CD4-positive, alpha-beta T cell treated with Interleukin-15 for 1 hour (primary cell): ENCODE results near the gene PDE4D.
"Not testable (repeated sequence)": the region's sequence is repeated elsewhere in the genome, so short reads cannot be mapped to it uniquely, and the experiment has no call there.

Source experiments
- DNase-seq: peaks from one replicate; pipeline ENCODE4 v3.0.0-alpha.2; 2020

PDE4D gene

DNA sequence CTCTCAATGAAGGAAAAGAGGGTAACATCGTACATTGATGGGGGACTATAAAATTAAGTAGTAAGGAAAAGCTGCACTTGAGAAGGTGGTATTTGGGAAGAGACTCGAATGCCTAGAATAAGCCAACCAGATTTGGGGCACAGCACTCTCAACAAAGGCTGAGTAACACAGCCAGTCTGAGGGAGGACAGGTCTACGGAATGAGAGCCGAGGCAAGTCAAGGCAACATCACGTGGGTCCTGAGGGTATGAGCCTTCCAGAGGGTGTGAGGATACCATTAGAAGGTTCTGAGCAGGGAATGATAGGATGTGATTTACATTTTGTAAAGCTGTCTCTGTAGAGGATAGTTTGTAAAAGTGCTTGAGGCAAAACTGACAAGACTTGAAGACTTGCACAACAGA is 876.6 kb downstream of the PDE4D start:
- no peak for DNase-seq

DNA sequence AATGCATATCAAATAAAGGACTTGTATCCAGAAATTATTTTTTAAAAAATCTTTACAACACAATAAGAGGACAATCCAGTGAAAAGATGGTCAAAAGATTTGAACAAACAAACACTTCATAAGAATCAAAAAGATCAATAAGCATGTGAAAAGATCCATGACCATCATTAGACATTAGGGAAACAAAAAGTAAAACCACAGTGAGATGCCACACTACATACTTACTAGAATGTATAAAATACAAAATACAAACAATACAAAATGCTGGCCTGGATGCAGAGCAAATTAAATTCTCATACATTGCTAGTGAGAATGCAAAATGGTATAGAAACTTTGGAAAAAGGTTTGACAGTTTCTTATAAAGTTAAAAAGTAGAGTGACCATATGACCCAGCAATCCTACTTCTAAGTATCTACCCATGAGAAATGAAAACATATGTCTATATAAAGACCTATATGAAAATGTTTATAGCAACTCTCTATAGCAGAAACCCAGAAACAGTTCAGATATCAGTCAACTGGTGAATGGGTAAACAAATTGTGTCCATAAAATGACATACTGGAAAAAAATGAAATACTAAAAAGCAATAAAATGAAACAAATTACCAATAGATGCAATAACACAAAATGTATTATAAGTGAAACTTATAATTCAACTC is 884.6 kb downstream of the PDE4D start:
- no peak for DNase-seq

DNA sequence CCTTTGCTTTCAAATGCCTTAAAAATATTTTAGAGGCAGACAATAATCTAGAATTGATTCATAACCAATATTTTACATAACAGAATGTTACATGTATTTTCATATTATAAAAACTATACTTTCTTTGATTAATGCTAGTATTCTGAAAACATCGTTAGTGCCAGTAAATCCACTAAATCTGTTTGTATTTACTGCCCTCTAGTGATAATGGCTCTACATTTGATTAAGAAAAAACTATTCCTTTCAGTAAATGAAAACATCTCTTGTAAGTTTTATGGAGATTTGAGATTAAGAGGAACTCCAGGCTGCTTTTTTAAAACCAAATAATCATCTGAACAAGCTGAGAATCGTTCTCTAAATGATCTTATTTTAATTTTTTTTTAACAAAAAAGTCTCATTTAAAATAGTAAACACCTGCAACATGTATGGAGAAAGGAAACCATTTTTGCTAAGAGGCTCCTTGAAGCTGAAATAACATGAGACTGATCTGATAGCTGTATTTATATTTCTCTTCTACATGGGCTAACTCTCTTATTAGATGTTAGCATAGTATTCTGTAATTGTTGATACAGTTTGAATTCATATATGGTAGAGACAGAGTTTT is 886.0 kb downstream of the PDE4D start:
- no peak for DNase-seq

DNA sequence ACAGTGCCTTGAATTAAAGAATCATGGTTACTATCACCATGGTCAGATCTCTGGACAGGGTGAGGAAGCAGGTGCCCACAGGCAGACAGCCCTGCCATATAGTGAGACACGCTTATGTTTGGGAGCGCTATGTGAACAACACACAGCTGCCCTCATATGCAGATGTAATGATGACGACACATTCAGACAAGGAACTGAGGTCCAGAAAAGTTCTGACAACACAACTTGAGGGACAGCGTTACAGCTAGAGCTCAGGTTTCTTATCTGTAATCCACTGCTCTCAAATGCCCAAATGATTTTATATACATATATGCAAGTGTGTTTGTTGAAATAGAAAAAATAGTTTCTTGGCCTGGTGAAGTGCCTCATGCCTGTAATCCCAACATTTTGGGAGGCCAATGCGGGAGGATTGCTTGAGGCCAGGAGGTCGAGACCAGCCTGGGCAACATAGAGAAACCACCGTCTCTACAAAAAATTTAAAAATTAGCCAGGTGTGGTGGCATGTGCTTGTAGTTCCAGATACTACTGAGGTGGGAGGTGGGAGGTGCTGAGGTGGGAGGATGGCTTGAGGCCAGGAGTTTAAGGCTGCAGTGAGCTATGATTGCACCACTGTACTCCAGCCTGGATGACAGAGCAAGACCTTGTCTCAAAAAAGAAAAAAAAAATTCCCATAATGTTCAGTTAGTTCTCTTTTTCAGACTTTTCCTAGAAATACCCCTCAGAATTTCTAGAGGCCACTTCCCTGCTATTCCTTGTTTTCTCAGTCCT is 887.4 kb downstream of the PDE4D start:
- DNase-seq, result no peak

DNA sequence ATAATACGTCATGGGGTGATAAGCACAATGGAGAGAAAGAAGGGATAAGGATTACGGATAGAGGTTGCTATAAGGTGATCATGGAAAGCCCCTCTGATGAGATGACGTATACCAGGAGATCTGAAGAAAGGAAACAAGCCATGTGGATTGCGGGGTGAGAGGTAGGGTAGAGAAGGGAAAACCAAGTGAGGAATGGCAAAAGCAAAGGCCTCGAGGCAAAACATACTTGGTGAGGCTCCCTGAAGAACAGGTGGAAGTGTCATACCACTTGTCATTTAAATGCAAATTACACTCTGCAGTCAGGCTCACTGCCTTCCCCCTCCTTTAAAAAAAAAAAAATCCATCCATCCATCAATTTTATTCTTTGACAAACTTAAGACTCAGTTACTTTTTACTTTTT is 889.9 kb downstream of the PDE4D start:
- DNase-seq, result no peak

DNA sequence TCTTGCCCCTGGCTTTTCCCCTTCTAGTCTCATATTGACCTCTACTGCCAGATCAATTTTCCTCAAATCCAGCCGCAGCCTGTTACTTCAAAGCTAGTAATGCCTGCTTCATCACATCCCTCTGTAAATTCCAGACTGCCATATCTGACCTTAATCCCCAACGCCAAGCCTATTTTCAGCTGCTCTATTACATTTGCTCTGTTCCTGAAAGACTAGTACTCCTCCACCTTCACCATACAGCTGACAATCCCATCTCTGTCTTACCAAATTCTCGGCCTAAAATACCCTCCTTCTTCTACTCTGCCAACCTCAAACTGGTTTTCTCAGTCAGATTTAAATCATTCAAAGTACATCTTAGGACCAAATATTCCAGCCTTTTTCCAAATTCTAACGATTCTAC is 890.4 kb downstream of the PDE4D start:
- no peak for DNase-seq

DNA sequence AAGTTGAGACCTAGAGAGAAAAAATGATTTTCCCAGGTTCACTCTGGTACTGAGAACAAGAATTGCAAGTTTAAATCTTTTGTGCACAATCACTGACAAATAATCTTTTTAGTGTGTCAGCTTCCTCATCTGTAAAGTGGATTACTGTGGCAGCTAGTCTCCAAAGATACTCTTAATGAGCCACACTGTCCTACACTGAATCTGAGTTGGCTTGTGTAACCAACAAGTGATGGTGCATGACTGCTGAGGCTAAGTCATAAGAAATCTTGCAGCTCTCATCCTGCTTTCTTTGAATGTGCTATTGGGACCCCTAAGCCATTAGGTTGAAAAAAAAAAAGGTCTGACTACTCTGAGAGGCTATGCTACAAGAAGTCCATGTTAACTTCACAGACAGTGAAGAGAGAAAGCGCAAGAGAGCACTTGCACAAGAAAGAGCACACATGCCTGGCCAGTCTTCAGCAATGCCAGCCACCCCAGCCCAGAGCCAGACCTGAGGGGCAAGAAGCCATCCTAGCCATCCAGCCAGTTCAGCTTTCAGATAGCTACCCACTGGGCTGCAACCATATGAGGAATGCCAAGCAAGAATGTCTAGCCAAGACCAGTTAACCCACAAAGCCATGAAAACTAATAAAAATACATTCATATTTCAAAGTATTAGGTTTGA is 891.2 kb downstream of the PDE4D start:
- DNase-seq, result no peak

DNA sequence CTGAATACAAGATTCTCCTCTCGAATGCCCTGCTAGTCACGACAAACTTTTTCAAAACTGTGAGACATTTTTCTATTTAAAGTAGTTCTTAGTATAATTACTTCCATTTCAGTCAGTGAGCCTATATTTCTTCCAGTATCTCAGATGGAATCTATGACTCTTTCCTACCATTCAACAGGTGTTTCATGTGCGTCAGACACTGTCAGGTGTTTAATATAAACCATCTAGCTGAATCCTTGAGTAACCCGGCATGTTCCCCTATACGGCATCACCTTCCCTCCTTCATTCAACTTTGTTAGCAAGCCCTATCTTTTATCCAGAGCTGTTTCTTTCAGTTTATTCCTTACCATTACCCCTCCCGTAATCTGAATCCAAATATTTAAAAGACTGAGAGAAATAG is 891.8 kb downstream of the PDE4D start:
- DNase-seq, result no peak

DNA sequence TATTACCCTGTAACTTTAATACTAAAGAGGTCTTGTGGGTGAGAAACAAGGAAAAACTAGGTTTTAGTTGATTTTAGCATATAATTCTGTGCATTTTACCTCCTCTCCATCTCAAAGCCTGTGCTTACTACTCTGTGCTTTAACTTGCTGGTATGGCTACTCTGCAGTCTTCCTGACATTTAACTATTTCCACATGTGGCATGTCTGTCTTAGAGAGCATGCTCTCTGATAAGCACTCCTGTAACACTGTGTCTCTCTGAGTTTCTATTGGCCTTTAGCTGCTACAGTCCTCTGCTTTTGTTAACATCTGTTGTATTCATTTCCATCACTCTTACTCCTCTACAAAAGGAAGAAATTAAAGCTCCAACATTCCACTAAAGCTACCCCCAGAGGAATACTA is 892.4 kb downstream of the PDE4D start:
- no peak for DNase-seq

DNA sequence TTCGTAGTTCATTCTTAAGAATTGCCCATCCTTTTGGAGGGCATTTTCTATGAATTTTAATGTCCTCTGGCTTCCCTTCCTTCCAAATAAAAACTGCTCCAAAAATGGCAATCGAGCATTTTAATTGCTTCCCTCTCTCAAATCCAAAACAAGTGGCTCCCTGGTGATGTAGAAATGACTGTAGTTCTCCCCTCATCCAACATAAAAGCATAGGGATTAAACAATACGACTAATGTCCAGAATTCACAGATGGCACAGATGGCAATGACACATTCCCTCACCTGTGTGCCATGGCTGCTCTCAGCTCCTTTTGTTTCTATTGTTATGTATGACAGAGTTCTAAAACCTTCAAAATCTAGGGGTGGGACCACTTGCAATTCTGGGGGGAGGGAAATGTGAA is 893.3 kb downstream of the PDE4D start:
- DNase-seq, result no peak

DNA sequence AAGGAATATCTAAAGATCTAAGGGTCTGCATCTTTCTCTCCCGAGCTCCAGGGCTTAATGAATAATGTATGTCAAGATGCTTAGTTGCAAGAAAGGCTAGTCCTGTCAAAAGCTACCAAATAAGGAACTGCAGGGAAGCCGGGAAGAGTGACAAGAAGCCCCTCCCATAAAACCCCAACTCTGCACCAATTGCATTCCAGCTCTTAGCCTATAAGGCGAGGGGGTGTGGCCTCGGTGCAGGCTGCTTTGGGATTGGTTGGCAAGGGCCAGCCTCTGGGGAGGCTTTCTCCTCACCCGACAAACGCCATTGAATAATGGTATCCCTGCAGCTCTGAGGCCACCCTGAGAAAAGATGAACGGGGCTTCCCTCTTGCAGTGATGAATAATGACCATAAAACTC is 893.7 kb downstream of the PDE4D start:
- DNase-seq, result no peak

DNA sequence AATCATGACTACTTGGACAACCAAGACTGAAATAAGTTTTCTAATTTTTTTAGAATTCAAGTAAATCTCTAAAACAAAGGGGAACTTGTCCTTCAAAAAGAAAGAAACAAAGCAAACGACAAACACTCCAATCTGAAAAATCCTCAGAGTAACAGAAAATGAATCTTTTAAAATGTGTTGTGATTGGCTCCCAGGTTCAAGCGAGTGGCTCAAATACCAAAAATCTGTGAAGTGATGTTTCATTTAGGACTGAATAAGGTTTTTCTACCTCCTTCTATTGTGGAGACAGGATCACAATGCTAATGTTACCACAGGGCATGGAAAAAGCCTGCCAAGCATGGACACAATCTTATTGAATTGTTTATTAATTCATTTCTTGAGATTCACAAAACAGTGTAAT is 895.0 kb downstream of the PDE4D start:
- no peak for DNase-seq

DNA sequence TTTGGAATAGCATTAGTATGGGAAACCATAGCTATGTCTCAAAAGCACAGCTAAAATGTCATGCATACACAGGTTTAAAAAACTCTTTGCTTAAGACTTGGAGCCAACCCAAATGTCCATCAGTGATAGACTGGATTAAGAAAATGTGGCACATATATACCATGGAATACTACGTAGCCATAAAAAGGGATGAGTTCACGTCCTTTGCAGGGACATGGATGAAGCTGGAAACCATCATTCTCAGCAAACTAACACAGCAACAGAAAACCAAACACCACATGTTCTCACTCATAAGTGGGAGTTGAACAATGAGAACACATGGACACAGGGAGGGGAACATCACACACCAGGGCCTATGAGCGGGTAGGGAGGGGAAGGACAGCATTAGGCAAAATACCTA is 897.7 kb downstream of the PDE4D start:
- DNase-seq, result not testable (repeated sequence)

DNA sequence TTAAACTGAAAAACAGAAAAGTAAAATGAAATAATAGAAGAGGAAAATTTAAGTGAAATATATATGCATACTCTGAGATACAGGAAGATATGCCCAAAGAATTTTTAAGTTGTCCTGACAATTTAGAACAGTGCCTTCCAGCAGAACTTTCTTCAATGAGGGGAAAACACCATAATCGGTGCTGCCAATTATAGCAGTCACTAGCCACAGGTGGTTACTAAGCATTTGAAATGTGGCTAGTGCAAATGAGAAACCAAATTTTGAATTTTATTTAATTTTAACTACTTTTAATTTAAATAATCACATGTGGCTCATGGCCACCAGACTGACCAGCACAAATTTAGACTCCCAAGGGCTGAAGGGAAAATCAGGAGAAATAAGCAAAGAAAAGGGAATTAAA is 900.1 kb downstream of the PDE4D start:
- no peak for DNase-seq

DNA sequence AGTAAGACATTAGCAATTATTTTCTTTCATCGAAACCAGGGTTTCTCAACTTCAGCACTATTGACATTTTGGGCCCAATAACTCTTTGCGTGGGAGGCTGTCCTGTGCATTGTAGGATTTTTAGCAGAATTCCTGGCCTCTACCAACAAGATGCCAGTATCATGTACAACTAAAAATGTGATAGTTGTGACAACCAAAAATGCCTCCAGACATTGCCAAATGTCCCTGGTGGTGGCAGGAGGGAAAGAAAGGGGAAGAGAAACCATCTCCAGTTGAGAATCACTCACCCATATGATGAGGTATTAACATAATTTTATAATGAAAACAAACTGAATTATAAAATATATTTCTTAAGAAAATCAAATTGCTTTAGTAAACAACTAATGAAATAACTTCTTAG is 904.6 kb downstream of the PDE4D start:
- DNase-seq, result no peak

DNA sequence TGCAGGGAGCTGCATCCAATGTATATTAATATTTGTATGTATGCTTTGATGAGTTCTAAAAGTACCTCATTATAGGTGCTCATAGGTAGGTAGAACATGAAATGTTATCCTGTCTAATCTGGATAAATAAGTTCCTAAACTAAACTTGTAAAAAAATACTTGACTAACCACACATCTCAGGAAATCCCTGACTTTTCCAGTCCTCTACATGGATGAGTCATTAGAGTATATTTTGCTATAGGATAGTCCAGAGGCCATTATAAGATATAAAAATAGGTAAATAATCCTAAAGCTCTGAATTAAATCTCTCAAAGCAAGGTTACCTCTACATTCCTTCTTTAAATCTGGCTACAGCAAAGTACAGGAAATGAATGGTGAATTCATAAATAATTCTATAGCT is 906.3 kb downstream of the PDE4D start:
- no peak for DNase-seq

DNA sequence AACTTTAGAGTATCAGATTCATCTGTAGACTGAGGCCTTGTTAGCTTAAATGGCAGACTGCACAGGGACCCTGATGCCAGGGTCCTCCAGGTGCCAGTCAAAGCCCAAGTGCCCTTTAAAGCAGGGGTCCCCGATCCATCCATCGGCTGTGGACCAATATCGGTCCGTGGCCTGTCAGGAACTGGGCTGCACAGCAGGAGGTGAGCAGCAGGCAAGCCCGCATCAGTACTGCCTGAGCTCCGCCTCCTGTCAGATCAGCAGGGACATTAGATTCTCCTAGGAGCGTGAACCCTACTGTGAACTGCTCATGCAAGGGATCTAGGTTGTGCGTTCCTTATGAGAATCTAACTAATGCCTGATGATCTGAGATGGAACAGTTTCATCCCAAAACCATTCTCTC is 907.2 kb downstream of the PDE4D start:
- no peak for DNase-seq

DNA sequence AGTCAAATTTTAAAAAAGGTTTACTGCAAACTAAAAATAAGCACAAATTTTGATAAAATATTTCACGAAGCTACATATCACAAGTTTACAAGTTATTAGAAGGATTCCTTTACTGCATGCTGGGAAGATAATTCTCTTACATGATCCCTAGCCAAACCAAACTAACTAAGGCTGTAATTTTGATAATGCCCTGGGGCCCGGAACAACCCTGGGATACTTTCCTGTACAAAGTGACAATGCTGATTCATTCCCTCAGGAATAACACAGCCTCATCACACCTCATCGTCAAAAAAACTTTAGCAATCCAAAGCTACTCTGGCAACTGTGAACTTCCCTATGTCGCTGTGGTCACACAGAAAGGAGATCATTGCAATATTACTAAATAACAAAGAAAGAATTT is 907.8 kb downstream of the PDE4D start:
- DNase-seq, result no peak

DNA sequence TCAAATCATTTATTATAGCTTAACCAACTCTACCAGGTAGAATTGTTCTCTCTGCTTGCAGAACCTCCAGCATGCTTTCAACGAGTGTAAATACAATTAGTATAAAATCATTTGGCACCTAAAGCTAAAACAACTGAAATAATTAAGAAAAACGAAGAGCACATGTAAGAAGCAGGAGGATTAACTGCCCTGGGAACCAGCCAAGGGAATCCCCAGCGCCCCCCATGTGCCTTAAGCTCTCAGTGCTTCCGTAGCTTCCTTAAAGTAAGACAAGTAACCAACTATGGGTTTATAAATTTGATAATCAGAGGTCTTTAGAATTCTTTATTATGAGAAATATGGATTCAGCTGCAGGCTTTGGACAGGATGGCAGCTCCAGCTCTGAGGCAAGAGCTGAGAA is 908.2 kb downstream of the PDE4D start:
- no peak for DNase-seq

DNA sequence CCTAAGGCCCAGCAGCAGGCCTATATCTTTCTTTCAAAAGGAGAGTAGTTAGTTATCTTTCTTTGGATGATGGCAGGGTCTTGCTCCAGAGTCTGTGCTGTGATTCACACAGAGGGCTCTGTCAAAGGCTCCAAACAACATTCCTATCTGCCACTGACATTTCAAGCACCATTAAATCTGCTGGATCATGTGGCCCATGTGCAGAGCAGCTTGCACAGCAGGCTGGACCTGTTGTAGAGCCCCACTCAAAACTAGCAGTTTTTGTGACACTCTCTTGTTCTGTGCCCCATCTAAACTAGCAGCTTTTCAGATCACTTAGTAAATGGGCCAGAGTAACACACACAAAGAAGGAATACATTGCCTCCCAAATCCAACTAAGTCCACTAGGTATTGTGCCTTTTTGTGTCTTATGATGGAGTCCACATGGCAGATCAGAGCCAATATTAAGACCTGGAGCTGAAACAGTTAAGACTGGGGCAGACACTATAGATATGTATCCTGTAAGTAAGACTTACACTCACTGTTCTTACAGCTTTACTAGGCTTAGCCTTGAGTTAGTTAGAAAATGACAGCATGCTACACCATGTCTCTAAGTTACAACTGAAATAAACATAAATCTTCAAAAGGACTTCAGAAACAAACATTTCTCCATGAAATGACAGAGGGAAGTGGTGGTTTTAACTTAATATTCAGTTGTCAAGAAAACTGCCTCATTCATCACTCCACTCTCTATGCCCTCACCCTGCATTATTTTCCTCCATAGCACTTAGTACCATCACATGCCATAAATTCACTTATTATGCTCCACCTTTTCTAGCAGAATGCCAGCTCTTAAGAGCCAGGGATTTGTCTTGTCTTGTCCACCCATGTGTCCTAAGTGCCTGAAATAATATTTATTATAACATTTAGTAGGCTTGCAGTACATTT is 909.7 kb downstream of the PDE4D start:
- no peak for DNase-seq

DNA sequence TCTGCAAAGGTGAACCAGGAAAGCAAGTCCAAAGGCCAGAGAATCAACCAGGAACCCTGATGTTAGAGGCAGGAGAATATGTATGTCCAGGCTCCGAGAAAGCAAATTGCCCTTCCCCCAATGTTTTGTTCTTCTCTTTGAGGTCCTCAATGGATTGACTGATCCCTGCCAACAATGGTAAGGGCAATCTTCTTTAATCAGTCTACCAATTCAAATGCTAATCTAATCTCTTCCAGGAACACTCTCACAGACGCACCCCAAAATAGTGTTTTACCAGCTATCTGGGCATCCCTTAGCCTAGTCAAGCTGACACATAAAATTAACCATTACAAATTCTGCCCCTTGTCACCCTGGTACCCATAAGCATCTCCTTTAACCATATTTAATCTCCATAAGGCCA is 912.6 kb downstream of the PDE4D start:
- DNase-seq, result no peak

DNA sequence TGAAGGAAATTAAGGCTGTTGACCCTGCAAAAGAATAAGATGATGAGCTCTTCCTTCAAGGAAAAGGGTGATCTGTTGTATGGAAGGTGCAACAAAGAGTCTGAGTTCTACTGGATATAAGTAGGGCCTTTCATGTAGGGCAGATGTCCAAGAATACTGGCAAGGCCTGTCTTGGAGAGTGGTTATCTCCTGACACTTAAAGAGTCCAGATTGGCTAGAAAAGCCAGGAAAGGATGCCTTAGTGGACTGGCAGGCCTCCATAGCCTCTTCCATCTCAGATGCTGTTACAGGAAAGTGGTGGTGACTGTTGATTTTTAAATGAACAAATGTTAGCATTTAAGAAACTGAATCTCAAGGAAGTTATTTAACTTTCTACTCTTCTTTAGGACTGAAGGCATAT is 914.4 kb downstream of the PDE4D start:
- DNase-seq, result no peak

DNA sequence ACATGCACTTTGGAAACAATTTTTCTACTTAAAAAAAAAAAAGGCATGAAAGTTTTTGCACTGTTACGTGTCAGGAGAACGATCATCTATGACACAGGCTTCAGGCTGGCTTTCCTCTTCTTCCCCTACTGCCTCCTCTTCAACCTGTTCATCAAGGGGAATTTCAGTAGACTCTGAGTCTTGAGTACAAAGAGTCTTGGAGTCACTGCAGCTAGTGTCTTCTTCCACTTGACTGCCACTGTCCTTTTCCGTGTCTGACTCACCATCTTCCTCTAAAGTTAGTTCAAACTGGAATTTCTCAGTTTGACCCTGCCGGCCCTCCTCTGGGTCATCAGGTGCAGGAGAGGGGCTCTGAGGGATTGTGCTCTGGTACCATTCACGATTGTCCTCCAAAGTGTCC is 918.9 kb downstream of the PDE4D start:
- DNase-seq, result no peak
